ENCODE measurements around the gene STMN3. TPM values are rescaled to one million over a fixed set of nuclear protein-coding genes. Genes with fewer than 3 reads are reported as not detected.

The STMN3 gene
- total RNA-seq, 1 experiment from 2014 or later: 138 TPM

- TF ChIP-seq CTCF (IDR thresholded peaks at IDR 0.05 in 2 of 3, conservative IDR thresholded peaks at IDR 0.05 in 1 of 3; ENCODE audit: borderline replicate concordance in 1 of 3, insufficient read depth in 1 of 3, low read depth in 2 of 3, low read length in 2 of 3) (no peak), ELF1 (IDR thresholded peaks at IDR 0.05; ENCODE audit: borderline replicate concordance, low read depth) (no peak), EGR1 (IDR thresholded peaks at IDR 0.05; ENCODE audit: low read depth) (no peak), YY1 (IDR thresholded peaks at IDR 0.05; ENCODE audit: extremely low read depth, insufficient replicate concordance, low read depth, low read length) (no peak), EZH2 (IDR thresholded peaks at IDR 0.05) (no peak), EZH2phosphoT487 (IDR thresholded peaks at IDR 0.05; ENCODE audit: borderline replicate concordance) (no peak), FOSL1 (IDR thresholded peaks at IDR 0.05; ENCODE audit: low read depth) (no peak), SIN3A (IDR thresholded peaks at IDR 0.05; ENCODE audit: low read depth) (no peak), ZNF274 (IDR thresholded peaks at IDR 0.05; ENCODE audit: low read depth, low read length) (no peak), SRF (IDR thresholded peaks at IDR 0.05; ENCODE audit: low read depth) (no peak)
- TF ChIP-seq, protein P1, sequence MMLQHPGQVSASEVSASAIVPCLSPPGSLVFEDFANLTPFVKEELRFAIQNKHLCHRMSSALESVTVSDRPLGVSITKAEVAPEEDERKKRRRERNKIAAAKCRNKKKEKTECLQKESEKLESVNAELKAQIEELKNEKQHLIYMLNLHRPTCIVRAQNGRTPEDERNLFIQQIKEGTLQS (IDR thresholded peaks at IDR 0.05): no peak
- TF ChIP-seq, protein P2, sequence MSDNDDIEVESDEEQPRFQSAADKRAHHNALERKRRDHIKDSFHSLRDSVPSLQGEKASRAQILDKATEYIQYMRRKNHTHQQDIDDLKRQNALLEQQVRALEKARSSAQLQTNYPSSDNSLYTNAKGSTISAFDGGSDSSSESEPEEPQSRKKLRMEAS (IDR thresholded peaks at IDR 0.05): no peak
Observed at GRCh38 chr20:63657260-63657936, 4.2 kb upstream of the STMN3 start (continued).

DNA sequence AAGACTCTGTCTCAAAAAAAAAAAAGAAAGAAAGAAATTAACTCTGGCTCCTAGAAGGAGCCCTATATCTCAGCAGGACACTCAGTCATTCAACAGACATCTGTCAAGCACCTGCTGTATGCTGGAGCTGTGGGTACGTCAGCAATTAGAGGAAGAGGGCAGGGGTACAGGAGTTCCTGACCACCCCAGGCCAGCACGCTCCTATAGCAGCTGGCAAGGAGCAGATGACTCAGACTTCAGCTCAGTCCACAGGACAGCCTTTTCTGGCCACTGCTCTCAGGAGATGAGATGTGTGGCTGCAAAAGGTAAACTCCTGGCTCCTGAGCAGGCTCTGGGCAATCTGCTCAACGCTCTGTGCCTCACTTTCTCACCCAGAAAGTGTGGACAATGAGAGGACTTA is 3.2 kb upstream of the STMN3 start:
- intact Hi-C loops (cut with micrococcal nuclease): no loop called here
- Histone ChIP-seq H3K27ac (ENCODE audit: low read depth, low read length) (peak overlapping the region; percentile 31; the same call in 1 of the 2 replicates), H3K79me2 (ENCODE audit: insufficient read depth, low read length) (peaks cover 40% of the 10 kb centered on the region), H3K4me1 (ENCODE audit: control insufficient read depth in 1 of 2, insufficient read depth in 2 of 2, low read length in 2 of 2) (peaks cover 23 to 49% of the 10 kb centered on the region in 2 experiments), H3K27me3 (ENCODE audit: insufficient read depth, low read length) (no peaks in the 10 kb centered on the region), H3K9ac (ENCODE audit: low read length) (no peak overlapping the region), H3K9me2 (ENCODE audit: insufficient read depth) (no peaks in the 10 kb centered on the region), H3K4me2 (ENCODE audit: low read length) (no peak overlapping the region), H2AFZ (ENCODE audit: low read depth, low read length, poor library complexity, severe bottlenecking) (no peak overlapping the region), H3K9me3 (ENCODE audit: control insufficient read depth in 1 of 2, insufficient read depth in 1 of 2, low read depth in 1 of 2, low read length in 2 of 2) (no peaks in the 10 kb centered on the region), H4K20me1 (ENCODE audit: insufficient read depth) (no peaks in the 10 kb centered on the region), H3K36me3 (ENCODE audit: control insufficient read depth in 1 of 2, insufficient read depth in 2 of 2, low read length in 2 of 2) (no peaks in the 10 kb centered on the region), H3K4me3 (replicated peaks in 1 of 2; ENCODE audit: low read depth in 1 of 2, low read length in 2 of 2) (no peak overlapping the region)
- TF ChIP-seq POLR2AphosphoS5 (IDR thresholded peaks at IDR 0.05; ENCODE audit: low read depth, low read length) (no peak), POLR2A (IDR thresholded peaks at IDR 0.05; ENCODE audit: borderline replicate concordance, extremely low read depth, insufficient read depth, insufficient read length) (no peak), CTCF (IDR thresholded peaks at IDR 0.05 in 2 of 3, conservative IDR thresholded peaks at IDR 0.05 in 1 of 3; ENCODE audit: borderline replicate concordance in 1 of 3, insufficient read depth in 1 of 3, low read depth in 2 of 3, low read length in 2 of 3) (no peak)
- TF ChIP-seq, protein P2 (IDR thresholded peaks at IDR 0.05): no peak
- ChIA-PET CTCF (no interaction called here), POLR2A (no interaction called here), RAD21 (ENCODE audit: low non-redundant PET in 1 of 2, low total read pairs in 2 of 2, uncharacterized antibody in 2 of 2, unreplicated experiment in 2 of 2) (no interaction called here)
- BruUV-seq (replicated peaks): no TSS peak
- ATAC-seq (no peak), DNase-seq (ENCODE audit: low read depth, low spot score) (no peak)
